Keratinocyte (primary cell): ENCODE data around the gene IDH3A. TPM values are rescaled to one million over a fixed set of nuclear protein-coding genes. Genes with fewer than 3 reads are reported as not detected.

Experiments used
- DNase-seq: peaks from one replicate; pipeline ENCODE4 v3.0.0-alpha.2; 2011; ENCODE audit warnings: low read depth, missing footprints, low spot score
- FAIRE-seq: peaks from 2 replicates; lab custom pipeline; 2011; peaks lifted over from hg19 to GRCh38; lab: Jason Lieb, UNC
- H2AFZ ChIP-seq: 2 replicates; pipeline ENCODE4 v1.6.0; 2012; ENCODE audit warnings: low read length, control low read depth, inconsistent platforms; ENCODE audit not compliant: control insufficient read depth
- H3K27ac ChIP-seq: 2 replicates; pipeline ENCODE4 v1.5.1; 2011; ENCODE audit warnings: low read length; ENCODE audit not compliant: control insufficient read depth, insufficient read depth
- H3K27me3 ChIP-seq: 3 replicates; pipeline ENCODE4 v1.6.0; 2011; ENCODE audit warnings: low read length; ENCODE audit not compliant: control insufficient read depth, insufficient read depth; ENCODE audit errors: extremely low read depth
- H3K36me3 ChIP-seq, 2 experiments: 2 replicates in 1 of 2; 3 replicates in 1 of 2; pipeline ENCODE4 v1.5.1; 2011; ENCODE audit warnings: low read length in 2 of 2, mild to moderate bottlenecking in 1 of 2; ENCODE audit not compliant: control insufficient read depth in 2 of 2, insufficient read depth in 2 of 2; ENCODE audit errors: extremely low read depth in 1 of 2
- H3K4me1 ChIP-seq: 3 replicates; pipeline ENCODE4 v1.5.1; 2011; ENCODE audit warnings: low read length; ENCODE audit not compliant: control insufficient read depth, insufficient read depth; ENCODE audit errors: extremely low read depth
- H3K4me2 ChIP-seq: 3 replicates; pipeline ENCODE4 v1.6.0; 2011; ENCODE audit warnings: low read depth, low read length; ENCODE audit not compliant: control insufficient read depth, insufficient read depth; ENCODE audit errors: extremely low read depth
- H3K4me3 ChIP-seq, 3 experiments: fragments of 200-600 bp in 1 of 3; sonication (generic) in 1 of 3; 2 replicates in 2 of 3; 3 replicates in 1 of 3; pipeline ENCODE4 v1.5.1; 2011 to 2016; ENCODE audit warnings: low read length in 3 of 3, mild to moderate bottlenecking in 3 of 3, control low read depth in 2 of 3, inconsistent platforms in 1 of 3, low read depth in 1 of 3, mixed read lengths in 1 of 3, mixed run types in 1 of 3, moderate library complexity in 1 of 3; ENCODE audit not compliant: control insufficient read depth in 2 of 3, insufficient read depth in 2 of 3; ENCODE audit errors: extremely low read depth in 1 of 3
- H3K79me2 ChIP-seq: 2 replicates; pipeline ENCODE4 v1.6.0; 2012; ENCODE audit warnings: low read length; ENCODE audit not compliant: control insufficient read depth, insufficient read depth
- H3K9ac ChIP-seq: 3 replicates; pipeline ENCODE4 v1.6.0; 2011; ENCODE audit warnings: low read length; ENCODE audit not compliant: control insufficient read depth, insufficient read depth; ENCODE audit errors: extremely low read depth
- H3K9me1 ChIP-seq: 3 replicates; pipeline ENCODE4 v1.6.0; 2011; ENCODE audit warnings: low read length; ENCODE audit not compliant: control insufficient read depth, insufficient read depth; ENCODE audit errors: extremely low read depth
- H3K9me3 ChIP-seq: 2 replicates; pipeline ENCODE4 v1.5.1; 2012; ENCODE audit warnings: low read depth, low read length; ENCODE audit not compliant: control insufficient read depth
- H4K20me1 ChIP-seq: 3 replicates; pipeline ENCODE4 v1.6.0; 2011; ENCODE audit warnings: low read length; ENCODE audit not compliant: control insufficient read depth, insufficient read depth; ENCODE audit errors: extremely low read depth
- CTCF ChIP-seq, 3 experiments: IDR thresholded peaks in 1 of 3; conservative IDR thresholded peaks in 1 of 3; optimal IDR thresholded peaks in 1 of 3; 2 replicates in 2 of 3; 3 replicates in 1 of 3; pipeline versions ENCODE3 to v1.5.1; 2011; ENCODE audit warnings: low read length in 3 of 3, mild to moderate bottlenecking in 3 of 3, moderate library complexity in 2 of 3, control low read depth in 1 of 3, inconsistent platforms in 1 of 3; ENCODE audit not compliant: insufficient read depth in 2 of 3; ENCODE audit errors: extremely low read depth in 1 of 3
- EZH2 ChIP-seq: IDR thresholded peaks from one replicate; pipeline ENCODE4 v1.6.1; 2012; ENCODE audit warnings: inconsistent platforms, mild to moderate bottlenecking, low read length, moderate library complexity
- dilution Hi-C: fragments of 300-500 bp; cut with MboI; formaldehyde crosslinking; loops from one replicate; pipeline ENCODE4 v1.7.0; 2020; ENCODE audit warnings: low sequenced_read_pairs; ENCODE audit not compliant: extremely low pct_ligation_motif_present
- polyA plus RNA-seq, 5 experiments: library from polyadenylated mRNA; depleted of rRNA in 3 of 5; stranded (reverse) in 3 of 5; stranded (forward) in 1 of 5; unstranded in 1 of 5; fragments of >200 nt; gene quantifications; 1 replicate in 1 of 5; 2 replicates in 3 of 5; 3 replicates in 1 of 5; pipeline versions ENCODE4 v1.2.1 to v1.2.3, GENCODE V29; 2011 to 2012; ENCODE audit warnings: missing spikeins in 2 of 5, low read depth in 1 of 5, low replicate concordance in 1 of 5

IDH3A gene
- polyA plus RNA-seq, 1 donor (not counting 4 experiments of a cell fraction or from before 2014, with no cell fraction given): 118 TPM

DNA sequence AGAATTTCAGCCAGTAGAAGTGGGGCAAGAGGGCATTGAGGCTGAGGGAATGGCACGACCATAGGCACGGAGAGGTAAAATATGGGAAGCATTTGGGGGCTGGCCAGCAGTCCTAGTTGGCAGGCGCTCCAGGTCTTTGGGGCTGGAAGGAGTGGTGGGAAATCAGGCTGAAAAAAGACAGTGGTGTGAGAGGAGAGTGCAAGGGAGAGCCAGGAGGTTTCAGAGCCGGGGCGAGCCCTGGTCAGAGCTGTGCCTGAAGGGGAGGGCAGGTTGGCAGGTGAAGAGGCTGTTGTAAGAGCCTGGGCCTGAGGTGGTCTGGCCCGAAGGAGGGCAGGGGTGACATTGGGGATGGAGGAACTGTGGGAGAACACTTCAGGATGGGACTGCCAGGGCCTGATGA, 1.6 kb upstream of the IDH3A start:
- FAIRE-seq (no peak), DNase-seq (no peak)
- H3K9me1 ChIP-seq: no peaks in the 10 kb centered on the region
- no peaks in the 10 kb centered on the region for H3K36me3 ChIP-seq
- H3K27ac ChIP-seq: peak overlapping the region; percentile 27
- peak overlapping the region; percentile 23 for H3K9ac ChIP-seq
- no peak overlapping the region for H3K4me3 ChIP-seq
- dilution Hi-C loops: no loop called here
- peaks cover 24% of the 10 kb centered on the region for H3K79me2 ChIP-seq
- H3K27me3 ChIP-seq: no peaks in the 10 kb centered on the region
- H4K20me1 ChIP-seq: no peaks in the 10 kb centered on the region
- H3K4me2 ChIP-seq: peak overlapping the region; percentile 52
- TF ChIP-seq EZH2: no peak
- TF ChIP-seq CTCF (optimal IDR thresholded peaks at IDR 0.05 in 1 of 3, IDR thresholded peaks at IDR 0.05 in 1 of 3, conservative IDR thresholded peaks at IDR 0.05 in 1 of 3; ENCODE audit: extremely low read depth in 1 of 3, insufficient read depth in 2 of 3, low read length in 3 of 3): no peak
- peaks cover 33% of the 10 kb centered on the region for H3K4me1 ChIP-seq
- H3K9me3 ChIP-seq: no peaks in the 10 kb centered on the region
- no peak overlapping the region for H2AFZ ChIP-seq

- H3K27me3 ChIP-seq: no peaks in the 10 kb centered on the region
- dilution Hi-C loops: no loop called here
These were observed 632 bp upstream of the IDH3A start for GRCh38 chr15:78148392-78149067.

More at GRCh38 chr15:78148392-78149067, 632 bp upstream of the IDH3A start:
- Histone ChIP-seq H3K4me3 (peak overlapping the region; percentile 61 to 76 (median 74)), H3K9me3 (no peaks in the 10 kb centered on the region), H3K9ac (peak overlapping the region; percentile 82), H4K20me1 (no peaks in the 10 kb centered on the region), H3K4me1 (peaks cover 33% of the 10 kb centered on the region), H3K27ac (peak overlapping the region; percentile 82), H3K4me2 (peak overlapping the region; percentile 90), H3K9me1 (no peaks in the 10 kb centered on the region), H2AFZ (peak overlapping the region; percentile 47), H3K79me2 (peaks cover 33% of the 10 kb centered on the region), H3K36me3 (peaks cover 0 to 3% of the 10 kb centered on the region in 2 experiments)
- TF ChIP-seq EZH2 (no peak), CTCF (optimal IDR thresholded peaks at IDR 0.05 in 1 of 3, IDR thresholded peaks at IDR 0.05 in 1 of 3, conservative IDR thresholded peaks at IDR 0.05 in 1 of 3; ENCODE audit: extremely low read depth in 1 of 3, insufficient read depth in 2 of 3, low read length in 3 of 3) (no peak)
- DNase-seq (no peak), FAIRE-seq (no peak)
